HEK293 (cell line): Measurements from ENCODE around the gene RORC.
A peak's percentile ranks its signal among the peaks of the same experiment; 100 is the strongest.

ENCODE experiments used
- CTCF ChIA-PET: fragments of 350-600 bp; formaldehyde crosslinking; extraction: SDS; loops from one replicate; lab custom pipeline; 2021; ENCODE audit warnings: antibody characterized with exemption; lab: Yijun Ruan, JAX
- POLR2A ChIA-PET: fragments of 300-600 bp; formaldehyde crosslinking; extraction: SDS; loops from one replicate; lab custom pipeline; 2020; ENCODE audit warnings: antibody characterized with exemption, inconsistent platforms; lab: Yijun Ruan, JAX
- H3K27ac ChIP-seq: fragments of 200-500 bp; sonication (Bioruptor generic); 2 replicates; pipeline ENCODE4 v1.5.1; 2014; ENCODE audit warnings: low read depth, low read length, control low read depth, inconsistent platforms; ENCODE audit errors: extremely low read depth
- H3K36me3 ChIP-seq, 2 experiments: fragments of 200-500 bp in 1 of 2; sonication (Bioruptor generic) in 1 of 2; 1 replicate in 1 of 2; 2 replicates in 1 of 2; pipeline ENCODE4 v1.5.1; 2014 to 2017; ENCODE audit warnings: inconsistent platforms in 2 of 2, low read length in 2 of 2; ENCODE audit not compliant: control insufficient read depth in 2 of 2, insufficient read depth in 1 of 2
- H3K4me1 ChIP-seq: fragments of 200-500 bp; sonication (Bioruptor generic); 2 replicates; pipeline ENCODE4 v1.5.1; 2014; ENCODE audit warnings: mild to moderate bottlenecking, low read length, inconsistent platforms; ENCODE audit not compliant: control insufficient read depth, insufficient read depth
- H3K4me3 ChIP-seq: 2 replicates; pipeline ENCODE4 v1.5.1; 2011; ENCODE audit warnings: low read depth, mild to moderate bottlenecking, control low read depth, low read length, moderate library complexity
- H3K9me3 ChIP-seq: fragments of 200-500 bp; sonication (Bioruptor generic); 2 replicates; pipeline ENCODE4 v1.5.1; 2014; ENCODE audit warnings: low read depth, low read length, inconsistent platforms; ENCODE audit not compliant: control insufficient read depth, insufficient read depth
- BCL11A ChIP-seq: fragments of 450-650 bp; formaldehyde crosslinking; IDR thresholded peaks from 2 replicates; pipeline ENCODE4 v1.5.1; 2016; ENCODE audit warnings: low read depth, missing biosample characterization, missing genetic modification characterization
- BCL11B ChIP-seq: fragments of 450-650 bp; formaldehyde crosslinking; IDR thresholded peaks from 2 replicates; pipeline ENCODE4 v1.5.1; 2016; ENCODE audit warnings: low read depth, missing biosample characterization, missing genetic modification characterization
- KLF17 ChIP-seq: fragments of 450-650 bp; formaldehyde crosslinking; IDR thresholded peaks from 2 replicates; pipeline ENCODE4 v1.5.1; 2016; ENCODE audit warnings: missing biosample characterization, missing genetic modification characterization
- PBX3 ChIP-seq: sonication (generic); formaldehyde crosslinking; IDR thresholded peaks from 2 replicates; pipeline ENCODE4 v1.8.1; 2022; ENCODE audit warnings: mild to moderate bottlenecking, moderate library complexity, missing genetic modification reagents
- ZBTB21 ChIP-seq: fragments of 450-650 bp; formaldehyde crosslinking; IDR thresholded peaks from 2 replicates; pipeline ENCODE4 v1.5.1; 2017; ENCODE audit warnings: missing biosample characterization, missing genetic modification characterization
- ZNF133 ChIP-seq: fragments of 450-650 bp; formaldehyde crosslinking; IDR thresholded peaks from 2 replicates; pipeline ENCODE4 v1.5.1; 2016; ENCODE audit warnings: missing biosample characterization, missing genetic modification characterization
- ZNF302 ChIP-seq: fragments of 450-650 bp; formaldehyde crosslinking; IDR thresholded peaks from 2 replicates; pipeline ENCODE4 v1.5.1; 2016; ENCODE audit warnings: missing biosample characterization, missing genetic modification characterization, low read depth
- ZNF350 ChIP-seq: fragments of 450-650 bp; formaldehyde crosslinking; IDR thresholded peaks from 2 replicates; pipeline ENCODE4 v1.5.0; 2017; ENCODE audit warnings: missing biosample characterization, mild to moderate bottlenecking, missing genetic modification characterization
- ZNF354C ChIP-seq: fragments of 450-650 bp; formaldehyde crosslinking; IDR thresholded peaks from 2 replicates; pipeline ENCODE4 v1.5.1; 2016; ENCODE audit warnings: missing biosample characterization, missing genetic modification characterization, low read depth, borderline replicate concordance
- ZNF521 ChIP-seq: fragments of 450-650 bp; formaldehyde crosslinking; IDR thresholded peaks from 2 replicates; pipeline ENCODE4 v1.5.1; 2017; ENCODE audit warnings: missing biosample characterization, mild to moderate bottlenecking, missing genetic modification characterization
- ZNF549 ChIP-seq: fragments of 450-650 bp; IDR thresholded peaks from 2 replicates; pipeline ENCODE4 v1.5.1; 2018; ENCODE audit warnings: missing biosample characterization, missing genetic modification characterization, mild to moderate bottlenecking, inconsistent platforms, moderate library complexity
- ZNF596 ChIP-seq: fragments of 450-650 bp; IDR thresholded peaks from 2 replicates; pipeline ENCODE4 v1.5.0; 2018; ENCODE audit warnings: missing biosample characterization, mild to moderate bottlenecking, missing genetic modification characterization, moderate library complexity
- ZNF768 ChIP-seq: fragments of 450-650 bp; formaldehyde crosslinking; IDR thresholded peaks from 2 replicates; pipeline ENCODE4 v1.5.1; 2018; ENCODE audit warnings: missing biosample characterization, mild to moderate bottlenecking, missing genetic modification characterization
- ZNF791 ChIP-seq: fragments of 450-650 bp; formaldehyde crosslinking; IDR thresholded peaks from 2 replicates; pipeline ENCODE4 v1.5.1; 2016; ENCODE audit warnings: missing biosample characterization, missing genetic modification characterization
- ZNF837 ChIP-seq: fragments of 450-650 bp; formaldehyde crosslinking; IDR thresholded peaks from 2 replicates; pipeline ENCODE4 v1.5.1; 2016; ENCODE audit warnings: missing biosample characterization, missing genetic modification characterization
- TF ChIP-seq, protein P1 (sequence below): fragments of 450-650 bp; formaldehyde crosslinking; IDR thresholded peaks from 2 replicates; pipeline ENCODE4 v1.5.1; 2016; ENCODE audit warnings: missing biosample characterization, missing genetic modification characterization
- TF ChIP-seq, protein P2 (sequence below): fragments of 450-650 bp; formaldehyde crosslinking; IDR thresholded peaks from 2 replicates; pipeline ENCODE4 v1.5.1; 2016; ENCODE audit warnings: missing biosample characterization, missing genetic modification characterization
- TF ChIP-seq, protein P3 (sequence below): fragments of 450-650 bp; formaldehyde crosslinking; conservative IDR thresholded peaks from 2 replicates; pipeline ENCODE4 v1.5.1; 2016; ENCODE audit warnings: low read depth, missing biosample characterization, missing genetic modification characterization
- TF ChIP-seq, protein P4 (sequence below): fragments of 450-650 bp; formaldehyde crosslinking; IDR thresholded peaks from 2 replicates; pipeline ENCODE4 v1.5.1; 2016; ENCODE audit warnings: missing biosample characterization, missing genetic modification characterization

RORC gene

DNA sequence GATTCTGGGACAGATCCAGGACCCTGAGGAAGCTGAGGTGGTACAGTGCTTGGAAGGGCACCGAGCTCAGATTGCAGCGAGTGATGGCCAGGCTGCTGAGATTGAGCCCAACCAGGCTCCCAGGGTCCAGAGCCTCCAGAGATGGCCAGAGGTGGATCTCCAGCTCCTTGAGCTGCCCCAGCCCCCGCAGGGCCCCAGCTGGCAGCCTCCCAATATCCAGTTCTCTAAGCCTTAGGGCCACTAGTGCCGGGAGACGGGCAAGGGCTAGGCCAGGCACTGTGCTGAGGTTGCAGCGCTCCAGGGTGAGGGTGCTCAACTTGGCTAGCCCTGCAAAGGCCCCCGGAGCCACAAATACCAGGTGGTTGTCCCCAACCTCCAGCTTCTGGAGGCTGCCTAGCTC lies 29.8 kb downstream of the RORC start (continued):
- TF ChIP-seq KLF17 (tag by site-specific recombination) = no peak
- TF ChIP-seq ZNF350 (tag by site-specific recombination) = no peak
- TF ChIP-seq, all 188 proteins: peak for 0

- TF ChIP-seq ZNF791 (tag by site-specific recombination) (no peak), ZNF133 (tag by site-specific recombination) (no peak), ZNF354C (tag by site-specific recombination) (no peak), PBX3 (CRISPR knock-in tag) (no peak)
- TF ChIP-seq, all 188 proteins: peak for 0
- POLR2A ChIA-PET = no interaction called here
- H3K9me3 ChIP-seq = no peaks in the 10 kb centered on the region
- H3K36me3 ChIP-seq = no peaks in the 10 kb centered on the region
- no peak overlapping the region for H3K4me3 ChIP-seq
- H3K4me1 ChIP-seq = no peaks in the 10 kb centered on the region
- no peak overlapping the region for H3K27ac ChIP-seq
- CTCF ChIA-PET = interaction anchor here (0.9 kb wide), 1 partner anchor 12 kb away, joined by 3 read pairs; no protein-coding TSS in a partner anchor
Observed at GRCh38 chr1:151801310-151801820, 30.2 kb downstream of the RORC start.

DNA sequence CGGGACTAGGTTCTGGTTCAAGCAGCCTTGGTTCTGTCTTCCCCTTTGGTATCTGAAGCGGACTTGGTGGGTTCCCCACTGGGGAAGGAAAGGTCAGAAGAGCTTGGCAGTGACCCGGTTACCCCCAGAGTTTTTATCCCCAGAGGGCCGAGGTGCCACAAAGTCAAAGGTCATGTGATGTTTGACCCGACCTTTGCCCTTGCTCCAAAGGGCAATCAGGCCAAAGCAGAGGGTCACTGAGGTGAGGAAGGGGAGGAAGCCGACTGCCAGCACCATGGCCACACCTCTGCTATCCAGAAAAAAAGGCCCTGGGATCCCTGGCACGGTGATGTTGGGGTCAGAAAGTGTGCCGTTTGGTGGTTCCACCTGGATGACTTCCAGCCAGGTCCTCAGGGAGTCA lies 30.8 kb downstream of the RORC start:
- TF ChIP-seq BCL11A (tag by site-specific recombination) (peak; percentile 57; the same call in 1 of the 2 replicates), ZNF837 (no peak), BCL11B (tag by site-specific recombination) (peak; percentile 67; the same call in 1 of the 2 replicates), ZNF549 (tag by site-specific recombination) (no peak), ZNF302 (tag by site-specific recombination) (no peak), ZNF768 (tag by site-specific recombination) (no peak), ZNF596 (no peak), ZNF521 (tag by site-specific recombination) (no peak), ZBTB21 (no peak)
- TF ChIP-seq, protein P1, sequence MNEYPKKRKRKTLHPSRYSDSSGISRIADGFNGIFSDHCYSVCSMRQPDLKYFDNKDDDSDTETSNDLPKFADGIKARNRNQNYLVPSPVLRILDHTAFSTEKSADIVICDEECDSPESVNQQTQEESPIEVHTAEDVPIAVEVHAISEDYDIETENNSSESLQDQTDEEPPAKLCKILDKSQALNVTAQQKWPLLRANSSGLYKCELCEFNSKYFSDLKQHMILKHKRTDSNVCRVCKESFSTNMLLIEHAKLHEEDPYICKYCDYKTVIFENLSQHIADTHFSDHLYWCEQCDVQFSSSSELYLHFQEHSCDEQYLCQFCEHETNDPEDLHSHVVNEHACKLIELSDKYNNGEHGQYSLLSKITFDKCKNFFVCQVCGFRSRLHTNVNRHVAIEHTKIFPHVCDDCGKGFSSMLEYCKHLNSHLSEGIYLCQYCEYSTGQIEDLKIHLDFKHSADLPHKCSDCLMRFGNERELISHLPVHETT (tag by site-specific recombination) = no peak
- TF ChIP-seq, protein P2, sequence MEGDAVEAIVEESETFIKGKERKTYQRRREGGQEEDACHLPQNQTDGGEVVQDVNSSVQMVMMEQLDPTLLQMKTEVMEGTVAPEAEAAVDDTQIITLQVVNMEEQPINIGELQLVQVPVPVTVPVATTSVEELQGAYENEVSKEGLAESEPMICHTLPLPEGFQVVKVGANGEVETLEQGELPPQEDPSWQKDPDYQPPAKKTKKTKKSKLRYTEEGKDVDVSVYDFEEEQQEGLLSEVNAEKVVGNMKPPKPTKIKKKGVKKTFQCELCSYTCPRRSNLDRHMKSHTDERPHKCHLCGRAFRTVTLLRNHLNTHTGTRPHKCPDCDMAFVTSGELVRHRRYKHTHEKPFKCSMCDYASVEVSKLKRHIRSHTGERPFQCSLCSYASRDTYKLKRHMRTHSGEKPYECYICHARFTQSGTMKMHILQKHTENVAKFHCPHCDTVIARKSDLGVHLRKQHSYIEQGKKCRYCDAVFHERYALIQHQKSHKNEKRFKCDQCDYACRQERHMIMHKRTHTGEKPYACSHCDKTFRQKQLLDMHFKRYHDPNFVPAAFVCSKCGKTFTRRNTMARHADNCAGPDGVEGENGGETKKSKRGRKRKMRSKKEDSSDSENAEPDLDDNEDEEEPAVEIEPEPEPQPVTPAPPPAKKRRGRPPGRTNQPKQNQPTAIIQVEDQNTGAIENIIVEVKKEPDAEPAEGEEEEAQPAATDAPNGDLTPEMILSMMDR = no peak
- TF ChIP-seq, protein P3, sequence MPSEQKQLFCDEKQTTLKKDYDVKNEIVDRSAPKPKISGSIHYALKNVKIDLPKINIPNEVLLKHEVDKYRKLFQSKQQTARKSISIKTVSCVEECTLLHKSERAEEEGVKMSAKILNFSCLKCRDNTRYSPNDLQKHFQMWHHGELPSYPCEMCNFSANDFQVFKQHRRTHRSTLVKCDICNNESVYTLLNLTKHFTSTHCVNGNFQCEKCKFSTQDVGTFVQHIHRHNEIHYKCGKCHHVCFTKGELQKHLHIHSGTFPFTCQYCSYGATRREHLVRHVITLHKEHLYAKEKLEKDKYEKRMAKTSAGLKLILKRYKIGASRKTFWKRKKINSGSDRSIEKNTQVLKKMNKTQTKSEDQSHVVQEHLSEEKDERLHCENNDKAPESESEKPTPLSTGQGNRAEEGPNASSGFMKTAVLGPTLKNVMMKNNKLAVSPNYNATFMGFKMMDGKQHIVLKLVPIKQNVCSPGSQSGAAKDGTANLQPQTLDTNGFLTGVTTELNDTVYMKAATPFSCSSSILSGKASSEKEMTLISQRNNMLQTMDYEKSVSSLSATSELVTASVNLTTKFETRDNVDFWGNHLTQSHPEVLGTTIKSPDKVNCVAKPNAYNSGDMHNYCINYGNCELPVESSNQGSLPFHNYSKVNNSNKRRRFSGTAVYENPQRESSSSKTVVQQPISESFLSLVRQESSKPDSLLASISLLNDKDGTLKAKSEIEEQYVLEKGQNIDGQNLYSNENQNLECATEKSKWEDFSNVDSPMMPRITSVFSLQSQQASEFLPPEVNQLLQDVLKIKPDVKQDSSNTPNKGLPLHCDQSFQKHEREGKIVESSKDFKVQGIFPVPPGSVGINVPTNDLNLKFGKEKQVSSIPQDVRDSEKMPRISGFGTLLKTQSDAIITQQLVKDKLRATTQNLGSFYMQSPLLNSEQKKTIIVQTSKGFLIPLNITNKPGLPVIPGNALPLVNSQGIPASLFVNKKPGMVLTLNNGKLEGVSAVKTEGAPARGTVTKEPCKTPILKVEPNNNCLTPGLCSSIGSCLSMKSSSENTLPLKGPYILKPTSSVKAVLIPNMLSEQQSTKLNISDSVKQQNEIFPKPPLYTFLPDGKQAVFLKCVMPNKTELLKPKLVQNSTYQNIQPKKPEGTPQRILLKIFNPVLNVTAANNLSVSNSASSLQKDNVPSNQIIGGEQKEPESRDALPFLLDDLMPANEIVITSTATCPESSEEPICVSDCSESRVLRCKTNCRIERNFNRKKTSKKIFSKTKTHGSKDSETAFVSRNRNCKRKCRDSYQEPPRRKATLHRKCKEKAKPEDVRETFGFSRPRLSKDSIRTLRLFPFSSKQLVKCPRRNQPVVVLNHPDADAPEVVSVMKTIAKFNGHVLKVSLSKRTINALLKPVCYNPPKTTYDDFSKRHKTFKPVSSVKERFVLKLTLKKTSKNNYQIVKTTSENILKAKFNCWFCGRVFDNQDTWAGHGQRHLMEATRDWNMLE = no peak
- TF ChIP-seq, protein P4, sequence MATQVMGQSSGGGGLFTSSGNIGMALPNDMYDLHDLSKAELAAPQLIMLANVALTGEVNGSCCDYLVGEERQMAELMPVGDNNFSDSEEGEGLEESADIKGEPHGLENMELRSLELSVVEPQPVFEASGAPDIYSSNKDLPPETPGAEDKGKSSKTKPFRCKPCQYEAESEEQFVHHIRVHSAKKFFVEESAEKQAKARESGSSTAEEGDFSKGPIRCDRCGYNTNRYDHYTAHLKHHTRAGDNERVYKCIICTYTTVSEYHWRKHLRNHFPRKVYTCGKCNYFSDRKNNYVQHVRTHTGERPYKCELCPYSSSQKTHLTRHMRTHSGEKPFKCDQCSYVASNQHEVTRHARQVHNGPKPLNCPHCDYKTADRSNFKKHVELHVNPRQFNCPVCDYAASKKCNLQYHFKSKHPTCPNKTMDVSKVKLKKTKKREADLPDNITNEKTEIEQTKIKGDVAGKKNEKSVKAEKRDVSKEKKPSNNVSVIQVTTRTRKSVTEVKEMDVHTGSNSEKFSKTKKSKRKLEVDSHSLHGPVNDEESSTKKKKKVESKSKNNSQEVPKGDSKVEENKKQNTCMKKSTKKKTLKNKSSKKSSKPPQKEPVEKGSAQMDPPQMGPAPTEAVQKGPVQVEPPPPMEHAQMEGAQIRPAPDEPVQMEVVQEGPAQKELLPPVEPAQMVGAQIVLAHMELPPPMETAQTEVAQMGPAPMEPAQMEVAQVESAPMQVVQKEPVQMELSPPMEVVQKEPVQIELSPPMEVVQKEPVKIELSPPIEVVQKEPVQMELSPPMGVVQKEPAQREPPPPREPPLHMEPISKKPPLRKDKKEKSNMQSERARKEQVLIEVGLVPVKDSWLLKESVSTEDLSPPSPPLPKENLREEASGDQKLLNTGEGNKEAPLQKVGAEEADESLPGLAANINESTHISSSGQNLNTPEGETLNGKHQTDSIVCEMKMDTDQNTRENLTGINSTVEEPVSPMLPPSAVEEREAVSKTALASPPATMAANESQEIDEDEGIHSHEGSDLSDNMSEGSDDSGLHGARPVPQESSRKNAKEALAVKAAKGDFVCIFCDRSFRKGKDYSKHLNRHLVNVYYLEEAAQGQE (tag by site-specific recombination) = no peak
- Histone ChIP-seq H3K9me3 (no peaks in the 10 kb centered on the region), H3K4me1 (no peaks in the 10 kb centered on the region), H3K27ac (no peak overlapping the region), H3K4me3 (no peak overlapping the region), H3K36me3 (no peaks in the 10 kb centered on the region)
- POLR2A ChIA-PET = no interaction called here
- CTCF ChIA-PET = no interaction called here
